HepG2 (cell line): ENCODE data around the gene SPRED2. TPM values are rescaled to one million over a fixed set of nuclear protein-coding genes. Genes with fewer than 3 reads are reported as not detected.

Experiments
- ATAC-seq: fragments of 200-7000 bp; cut with Tn5 transposase; 3 replicates; pipeline ENCODE4 v1.9.1; 2020; ENCODE audit warnings: mild to moderate bottlenecking, moderate library complexity
- BruUV-seq: library from RNA; stranded (reverse); fragments of 400-500 nt; replicated peaks from 2 replicates; lab custom pipeline; 2021; lab: Mats Ljungman, UMichigan
- CTCF ChIA-PET: fragments of 300-600 bp; formaldehyde crosslinking; extraction: SDS; loops from one replicate; lab custom pipeline; 2021; ENCODE audit warnings: low total read pairs, inconsistent platforms, low intra/inter-chr PET ratio; lab: Yijun Ruan, JAX
- POLR2A ChIA-PET: fragments of 350-600 bp; sonication (Branson Sonifier 250); formaldehyde crosslinking; loops from one replicate; lab custom pipeline; 2020; ENCODE audit warnings: antibody characterized with exemption, inconsistent platforms; lab: Yijun Ruan, JAX
- DNase-seq: peaks from one replicate; pipeline ENCODE4 v3.0.0-alpha.2; 2015; ENCODE audit warnings: low spot score
- FAIRE-seq: peaks from 3 replicates; lab custom pipeline; 2011; peaks lifted over from hg19 to GRCh38; lab: Jason Lieb, UNC
- H2AFZ ChIP-seq: one replicate; pipeline ENCODE4 v1.6.1; 2011; ENCODE audit warnings: low read length, inconsistent platforms
- H3K27ac ChIP-seq: fragments of 300-600 bp; 3 replicates; pipeline ENCODE4 v1.8.0; 2011; ENCODE audit warnings: mixed run types, mild to moderate bottlenecking, mixed read lengths, low read length, inconsistent platforms; ENCODE audit not compliant: insufficient read depth; ENCODE audit errors: extremely low read length
- H3K27me3 ChIP-seq, 2 experiments: fragments of 200-600 bp in 1 of 2; 2 replicates in 1 of 2; 3 replicates in 1 of 2; pipeline versions ENCODE4 v1.6.0 to v1.8.0; 2011; ENCODE audit warnings: low read length in 2 of 2, mild to moderate bottlenecking in 2 of 2, moderate library complexity in 2 of 2, inconsistent platforms in 1 of 2; ENCODE audit not compliant: insufficient read depth in 2 of 2, control insufficient read depth in 1 of 2
- H3K36me3 ChIP-seq, 2 experiments: fragments of 200-600 bp in 1 of 2; replicated peaks in 1 of 2; 2 replicates in 1 of 2; 3 replicates in 1 of 2; pipeline versions ENCODE4 v1.5.1 to v1.8.0; 2011; ENCODE audit warnings: low read length in 2 of 2, inconsistent platforms in 1 of 2; ENCODE audit not compliant: insufficient read depth in 2 of 2, control insufficient read depth in 1 of 2
- H3K4me1 ChIP-seq: 2 replicates; pipeline ENCODE4 v1.5.1; 2012; ENCODE audit warnings: low read length, inconsistent platforms; ENCODE audit not compliant: insufficient read depth
- H3K4me2 ChIP-seq: 2 replicates; pipeline ENCODE4 v1.6.0; 2011; ENCODE audit warnings: low read depth, low read length, inconsistent platforms
- H3K4me3 ChIP-seq, 3 experiments: fragments of 200-600 bp in 1 of 3; sonication (generic), shearing (Covaris generic) in 1 of 3; replicated peaks in 1 of 3; 2 replicates each; pipeline ENCODE4 v1.5.1; 2011 to 2016; ENCODE audit warnings: low read length in 3 of 3, inconsistent platforms in 2 of 3, low read depth in 2 of 3, mild to moderate bottlenecking in 2 of 3, control low read depth in 1 of 3, mixed read lengths in 1 of 3; ENCODE audit not compliant: insufficient read depth in 1 of 3
- H3K79me2 ChIP-seq: one replicate; pipeline ENCODE4 v1.6.1; 2011; ENCODE audit warnings: low read length, inconsistent platforms; ENCODE audit not compliant: insufficient read depth
- H3K9ac ChIP-seq: 2 replicates; pipeline ENCODE4 v1.6.0; 2011; ENCODE audit warnings: mild to moderate bottlenecking, low read depth, low read length, inconsistent platforms; ENCODE audit not compliant: insufficient read depth
- H3K9me3 ChIP-seq: 2 replicates; pipeline ENCODE4 v1.5.1; 2012; ENCODE audit warnings: mild to moderate bottlenecking, low read length
- H4K20me1 ChIP-seq: 2 replicates; pipeline ENCODE4 v1.6.0; 2011; ENCODE audit warnings: inconsistent platforms, mild to moderate bottlenecking, low read length, moderate library complexity; ENCODE audit not compliant: insufficient read depth
- FOXO4 ChIP-seq: sonication (generic); formaldehyde crosslinking; conservative IDR thresholded peaks from 2 replicates; pipeline ENCODE4 v1.8.1; 2023; ENCODE audit warnings: missing genetic modification reagents
- KDM5A ChIP-seq: fragments of 200-600 bp; sonication (generic); IDR thresholded peaks from 2 replicates; pipeline ENCODE4 v1.7.0; 2018; ENCODE audit warnings: antibody characterized with exemption, mild to moderate bottlenecking, low read length, borderline replicate concordance
- NONO ChIP-seq, 2 experiments: fragments of 450-650 bp in 1 of 2; sonication (generic) in 1 of 2; formaldehyde crosslinking in 1 of 2; IDR thresholded peaks in 1 of 2; conservative IDR thresholded peaks in 1 of 2; 2 replicates each; pipeline versions ENCODE4 v1.6.1 to v1.8.0; 2017 to 2022; ENCODE audit warnings: mild to moderate bottlenecking in 1 of 2, missing genetic modification reagents in 1 of 2, moderate library complexity in 1 of 2
- PBX2 ChIP-seq: IDR thresholded peaks from 2 replicates; pipeline ENCODE4 v1.6.1; 2016; ENCODE audit warnings: control low read depth
- TCF12 ChIP-seq, 2 experiments: fragments of 450-650 bp in 1 of 2; sonication (generic) in 1 of 2; formaldehyde crosslinking in 1 of 2; IDR thresholded peaks; 2 replicates each; pipeline versions ENCODE4 v1.6.1 to v1.8.0; 2017 to 2022; ENCODE audit warnings: antibody characterized with exemption in 1 of 2, mild to moderate bottlenecking in 1 of 2, missing genetic modification reagents in 1 of 2, moderate library complexity in 1 of 2
- ZNF124 ChIP-seq: sonication (generic); formaldehyde crosslinking; IDR thresholded peaks from 2 replicates; pipeline ENCODE4 v1.4.0; 2020; ENCODE audit warnings: missing genetic modification reagents
- ZNF44 ChIP-seq: sonication (generic); formaldehyde crosslinking; IDR thresholded peaks from 2 replicates; pipeline ENCODE4 v1.5.1; 2020; ENCODE audit warnings: mild to moderate bottlenecking, missing genetic modification reagents
- ZNF564 ChIP-seq: sonication (generic); formaldehyde crosslinking; IDR thresholded peaks from 2 replicates; pipeline ENCODE4 v1.8.1; 2023; ENCODE audit warnings: mild to moderate bottlenecking, missing genetic modification reagents
- ZNF703 ChIP-seq: sonication (generic); formaldehyde crosslinking; IDR thresholded peaks from 2 replicates; pipeline ENCODE4 v1.5.1; 2020; ENCODE audit warnings: missing genetic modification reagents, mild to moderate bottlenecking, moderate library complexity, borderline replicate concordance
- ZNF792 ChIP-seq: IDR thresholded peaks from 2 replicates; pipeline ENCODE4 v1.6.1; 2016
- WGBS: methylation state at CpG from one replicate; pipeline ENCODE4 v1.1.6; 2017; ENCODE audit warnings: low lambda C conversion rate; 5-methylcytosine and 5-hydroxymethylcytosine counted together
- in situ Hi-C: cut with HindIII; loops from 2 replicates; pipeline ENCODE4 v1.10.0; 2017; ENCODE audit warnings: low pct_unique_long_range_greater_than_20kb; ENCODE audit not compliant: extremely low pct_ligation_motif_present
- intact Hi-C: fragments of 100-400 bp; cut with micrococcal nuclease; formaldehyde crosslinking; loops from one replicate; pipeline ENCODE4 v1.10.0; 2022; ENCODE audit not compliant: unreplicated experiment
- polyA plus RNA-seq, 8 experiments: library from polyadenylated mRNA; depleted of rRNA in 3 of 8; stranded (reverse) in 7 of 8; unstranded in 1 of 8; fragments of >200 nt; fragmentation: Illumina TruSeq in 4 of 8; extraction: Trizol in 4 of 8; gene quantifications; 2 replicates each; pipeline versions ENCODE4 v1.2.1 to v1.2.3, GENCODE V29; 2011 to 2016; ENCODE audit warnings: low read depth in 4 of 8, missing spikeins in 1 of 8, mixed read lengths in 1 of 8; ENCODE audit not compliant: insufficient read depth in 1 of 8
- total RNA-seq, 5 experiments: library from RNA; depleted of rRNA; stranded (reverse); fragments of >200 nt; fragmentation: Illumina TruSeq; extraction: Trizol; gene quantifications; 2 replicates each; pipeline ENCODE4 v1.2.3, GENCODE V29; 2016; ENCODE audit warnings: low read depth in 1 of 5

SPRED2 gene
- total and polyA plus RNA-seq, 2 of the 13 experiments (the other 11 are each of a cell fraction or from before 2014, with no cell fraction given): 13.0 to 37.0 TPM

GRCh38 chr2:65273344-65273743, 159.1 kb downstream of the SPRED2 start (continued):
- TF ChIP-seq PBX2 (CRISPR knock-in tag): no peak
- TF ChIP-seq TCF12 (IDR thresholded peaks at IDR 0.05): no peak
- no peak for TF ChIP-seq TCF12 (CRISPR knock-in tag; IDR thresholded peaks at IDR 0.05)
- no peak for TF ChIP-seq FOXO4 (CRISPR knock-in tag)
- no peak for TF ChIP-seq ZNF44 (CRISPR knock-in tag)
- TF ChIP-seq ZNF124: no peak
- no peak for TF ChIP-seq ZNF792 (CRISPR knock-in tag)
- no peak for TF ChIP-seq NONO (IDR thresholded peaks at IDR 0.05)
- no peak for TF ChIP-seq NONO (CRISPR knock-in tag; conservative IDR thresholded peaks at IDR 0.05)
- TF ChIP-seq ZNF703 (CRISPR knock-in tag): no peak
- TF ChIP-seq, all 625 proteins: peak for 0

- Histone ChIP-seq H3K36me3 (peaks cover 21 to 55% of the 10 kb centered on the region in 2 experiments), H3K4me3 (no peak overlapping the region), H3K27ac (no peak overlapping the region), H3K9me3 (no peaks in the 10 kb centered on the region), H3K9ac (no peak overlapping the region), H2AFZ (no peak overlapping the region), H3K4me2 (no peak overlapping the region), H3K4me1 (no peaks in the 10 kb centered on the region), H3K79me2 (no peaks in the 10 kb centered on the region), H3K27me3 (no peaks in the 10 kb centered on the region), H4K20me1 (peaks cover 7% of the 10 kb centered on the region)
- FAIRE-seq (no peak), ATAC-seq (no peak), DNase-seq (no peak)
- TF ChIP-seq KDM5A (no peak), ZNF564 (CRISPR knock-in tag) (no peak)
- BruUV-seq: no TSS peak
- ChIA-PET POLR2A (no interaction called here), CTCF (no interaction called here)
- in situ Hi-C loops: loop anchor here (5.0 kb wide), 1 partner anchor 283 kb away; no protein-coding TSS in a partner anchor
- WGBS: 73% methylated on average over 4 of the region's 4 CpGs
- intact Hi-C loops: no loop called here
These were observed 163.4 kb downstream of the SPRED2 start for GRCh38 chr2:65268957-65269356.
